GM18505 (cell line): ENCODE results near the gene REV3L.

ENCODE experiments used
- ATAC-seq: cut with Tn5 transposase; IDR thresholded peaks from one replicate; pipeline ENCODE4 v1.9.1; 2021; ENCODE audit not compliant: unreplicated experiment
- POLR2A ChIP-seq: IDR thresholded peaks from 4 replicates; pipeline ENCODE4 v1.6.1; 2011; ENCODE audit warnings: borderline replicate concordance; ENCODE audit not compliant: insufficient read depth, insufficient read length; ENCODE audit errors: extremely low read depth

The REV3L gene

GRCh38 chr6:111417181-111417585, 65.8 kb downstream of the REV3L start:
- no peak for ATAC-seq
- TF ChIP-seq POLR2A, result no peak

- no peak for ATAC-seq
- no peak for TF ChIP-seq POLR2A
Measured at GRCh38 chr6:111416529-111416928, 66.5 kb downstream of the REV3L start.

- ATAC-seq, result no peak
- no peak for TF ChIP-seq POLR2A
Measured at GRCh38 chr6:111414373-111414772, 68.6 kb downstream of the REV3L start.

GRCh38 chr6:111411978-111412566, 70.9 kb downstream of the REV3L start:
- ATAC-seq, result peak; percentile 63
- TF ChIP-seq POLR2A, result no peak

GRCh38 chr6:111411046-111411445, 72.0 kb downstream of the REV3L start:
- TF ChIP-seq POLR2A, result no peak
- no peak for ATAC-seq

GRCh38 chr6:111410371-111410770, 72.6 kb downstream of the REV3L start:
- no peak for ATAC-seq
- no peak for TF ChIP-seq POLR2A

GRCh38 chr6:111409430-111409829, 73.6 kb downstream of the REV3L start:
- ATAC-seq, result no peak
- no peak for TF ChIP-seq POLR2A

- TF ChIP-seq POLR2A, result no peak
- ATAC-seq, result no peak
Measured at GRCh38 chr6:111407686-111408085, 75.3 kb downstream of the REV3L start.

GRCh38 chr6:111406200-111406721, 76.8 kb downstream of the REV3L start:
- ATAC-seq, result peak; percentile 98

GRCh38 chr6:111403388-111403787, 79.6 kb downstream of the REV3L start:
- TF ChIP-seq POLR2A, result no peak
- ATAC-seq, result no peak

More at GRCh38 chr6:111406200-111406721, 76.8 kb downstream of the REV3L start:
- TF ChIP-seq POLR2A, result no peak

GRCh38 chr6:111399626-111400025, 83.4 kb downstream of the REV3L start:
- TF ChIP-seq POLR2A, result no peak
- no peak for ATAC-seq

GRCh38 chr6:111388681-111389080, 94.3 kb downstream of the REV3L start:
- ATAC-seq, result no peak
- TF ChIP-seq POLR2A, result no peak

GRCh38 chr6:111382476-111383294, 100.3 kb downstream of the REV3L start:
- no peak for ATAC-seq
- TF ChIP-seq POLR2A, result no peak

- ATAC-seq, result no peak
- TF ChIP-seq POLR2A, result no peak
Measured at GRCh38 chr6:111381728-111382127, 101.3 kb downstream of the REV3L start.
